Smooth muscle cell (in vitro differentiated cells): ENCODE data around the gene CNPY1. TPM values are rescaled to one million over a fixed set of nuclear protein-coding genes. Genes with fewer than 3 reads are reported as not detected.

Experiments used
- DNase-seq: peaks from one replicate; lab custom pipeline; 2025; ENCODE audit not compliant: unreplicated experiment; lab: John Stamatoyannopoulos, UW
- H2AFZ ChIP-seq: fragments of 200-600 bp; sonication (generic); 2 replicates; pipeline ENCODE4 v1.6.0; 2016; ENCODE audit warnings: antibody characterized with exemption, low read depth, mild to moderate bottlenecking
- H3F3A ChIP-seq: fragments of 200-600 bp; sonication (generic); 2 replicates; pipeline ENCODE4 v1.6.0; 2017; ENCODE audit warnings: antibody characterized with exemption, low read depth
- H3K27ac ChIP-seq: fragments of 200-600 bp; sonication (generic); 2 replicates; pipeline ENCODE4 v1.5.1; 2016; ENCODE audit warnings: low read depth, mild to moderate bottlenecking
- H3K27me3 ChIP-seq: fragments of 200-600 bp; sonication (generic); 2 replicates; pipeline ENCODE4 v1.6.1; 2016; ENCODE audit warnings: low read depth, mild to moderate bottlenecking
- H3K36me3 ChIP-seq: fragments of 200-600 bp; sonication (generic); 2 replicates; pipeline ENCODE4 v1.5.1; 2016; ENCODE audit warnings: low read depth
- H3K4me1 ChIP-seq: fragments of 200-600 bp; sonication (generic); 2 replicates; pipeline ENCODE4 v1.5.1; 2016; ENCODE audit warnings: low read depth
- H3K4me2 ChIP-seq: fragments of 200-600 bp; sonication (generic); 2 replicates; pipeline ENCODE4 v1.6.0; 2016; ENCODE audit warnings: mild to moderate bottlenecking
- H3K4me3 ChIP-seq: fragments of 200-600 bp; sonication (generic); 2 replicates; pipeline ENCODE4 v1.5.1; 2016; ENCODE audit warnings: mild to moderate bottlenecking
- H3K79me2 ChIP-seq: fragments of 200-600 bp; sonication (generic); 2 replicates; pipeline ENCODE4 v1.6.0; 2016; ENCODE audit warnings: low read depth, mild to moderate bottlenecking
- H3K9ac ChIP-seq: fragments of 200-600 bp; sonication (generic); 2 replicates; pipeline ENCODE4 v1.6.0; 2016; ENCODE audit warnings: low read depth
- H3K9me3 ChIP-seq: fragments of 200-600 bp; sonication (generic); replicated peaks from 2 replicates; pipeline ENCODE4 v1.5.1; 2016; ENCODE audit warnings: low read depth
- H4K20me1 ChIP-seq: fragments of 200-600 bp; sonication (generic); 2 replicates; pipeline ENCODE4 v1.6.0; 2016; ENCODE audit warnings: low read depth
- WGBS: methylation state at CpG from one replicate; pipeline ENCODE4 v1.1.7; 2016; ENCODE audit warnings: low lambda C conversion rate; 5-methylcytosine and 5-hydroxymethylcytosine counted together
- polyA plus RNA-seq: library from polyadenylated mRNA; unstranded; fragments of >200 nt; fragmentation: Nextera tagmentation; extraction: Ambion mirVana; gene quantifications from 2 replicates; pipeline ENCODE4 v1.2.1, GENCODE V29; 2016
- total RNA-seq: library from RNA; depleted of rRNA; stranded (reverse); fragments of >200 nt; gene quantifications from 2 replicates; pipeline ENCODE4 v1.2.3, GENCODE V29; 2014
- TF ChIP-seq, protein P1 (sequence below): fragments of 200-600 bp; sonication (generic); IDR thresholded peaks from 2 replicates; pipeline ENCODE4 v1.5.1; 2017; ENCODE audit warnings: borderline replicate concordance, mild to moderate bottlenecking, antibody characterized with exemption; ENCODE audit not compliant: insufficient read depth, poor library complexity, severe bottlenecking

The CNPY1 gene
- total and polyA plus RNA-seq, 2 experiments from 2014 or later = 1.0 TPM; not detected in 1

DNA sequence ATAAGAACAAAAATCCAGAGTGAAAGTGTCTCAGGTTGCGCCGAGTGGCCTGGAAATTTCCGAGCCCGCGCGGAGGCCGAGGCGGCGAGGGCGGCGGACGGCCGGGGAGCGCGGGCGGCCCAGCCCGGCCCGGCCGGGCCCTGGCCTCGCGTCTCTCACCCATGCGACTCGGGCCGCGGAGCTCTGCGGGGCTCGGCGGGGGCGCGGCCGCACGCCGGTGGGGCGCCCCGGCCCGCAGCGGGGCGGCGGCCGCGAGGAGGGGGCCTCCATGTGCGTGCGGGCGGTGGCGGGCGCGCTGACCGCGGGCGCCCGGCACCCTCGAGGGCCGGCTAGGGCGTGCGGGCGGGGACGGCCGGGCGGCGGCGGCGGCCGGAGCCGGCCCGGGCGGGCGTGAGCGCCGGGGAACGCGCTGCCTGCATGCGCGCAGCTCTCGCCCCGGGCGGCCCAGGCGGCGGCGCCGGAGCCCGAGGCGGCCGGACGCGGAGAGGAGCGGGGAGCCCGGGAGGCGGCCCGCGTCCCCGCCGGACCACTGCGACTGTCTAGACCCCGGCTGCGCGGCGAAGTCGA lies 88.7 kb downstream of the CNPY1 start:
- no peak overlapping the region for H3K27ac ChIP-seq
- no peak overlapping the region for H3K9ac ChIP-seq
- TF ChIP-seq, protein P1, sequence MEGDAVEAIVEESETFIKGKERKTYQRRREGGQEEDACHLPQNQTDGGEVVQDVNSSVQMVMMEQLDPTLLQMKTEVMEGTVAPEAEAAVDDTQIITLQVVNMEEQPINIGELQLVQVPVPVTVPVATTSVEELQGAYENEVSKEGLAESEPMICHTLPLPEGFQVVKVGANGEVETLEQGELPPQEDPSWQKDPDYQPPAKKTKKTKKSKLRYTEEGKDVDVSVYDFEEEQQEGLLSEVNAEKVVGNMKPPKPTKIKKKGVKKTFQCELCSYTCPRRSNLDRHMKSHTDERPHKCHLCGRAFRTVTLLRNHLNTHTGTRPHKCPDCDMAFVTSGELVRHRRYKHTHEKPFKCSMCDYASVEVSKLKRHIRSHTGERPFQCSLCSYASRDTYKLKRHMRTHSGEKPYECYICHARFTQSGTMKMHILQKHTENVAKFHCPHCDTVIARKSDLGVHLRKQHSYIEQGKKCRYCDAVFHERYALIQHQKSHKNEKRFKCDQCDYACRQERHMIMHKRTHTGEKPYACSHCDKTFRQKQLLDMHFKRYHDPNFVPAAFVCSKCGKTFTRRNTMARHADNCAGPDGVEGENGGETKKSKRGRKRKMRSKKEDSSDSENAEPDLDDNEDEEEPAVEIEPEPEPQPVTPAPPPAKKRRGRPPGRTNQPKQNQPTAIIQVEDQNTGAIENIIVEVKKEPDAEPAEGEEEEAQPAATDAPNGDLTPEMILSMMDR = no peak
- H3K4me3 ChIP-seq = peak overlapping the region; percentile 55
- no peaks in the 10 kb centered on the region for H3K9me3 ChIP-seq
- no peaks in the 10 kb centered on the region for H4K20me1 ChIP-seq
- no peaks in the 10 kb centered on the region for H3F3A ChIP-seq
- H2AFZ ChIP-seq = no peak overlapping the region
- DNase-seq = no peak
- H3K4me1 ChIP-seq = no peaks in the 10 kb centered on the region
- WGBS = 1% methylated on average over 19 of the region's 98 CpGs
- H3K79me2 ChIP-seq = no peaks in the 10 kb centered on the region
- no peaks in the 10 kb centered on the region for H3K36me3 ChIP-seq
- peaks cover 96% of the 10 kb centered on the region for H3K27me3 ChIP-seq
- H3K4me2 ChIP-seq = peak overlapping the region; percentile 92

DNA sequence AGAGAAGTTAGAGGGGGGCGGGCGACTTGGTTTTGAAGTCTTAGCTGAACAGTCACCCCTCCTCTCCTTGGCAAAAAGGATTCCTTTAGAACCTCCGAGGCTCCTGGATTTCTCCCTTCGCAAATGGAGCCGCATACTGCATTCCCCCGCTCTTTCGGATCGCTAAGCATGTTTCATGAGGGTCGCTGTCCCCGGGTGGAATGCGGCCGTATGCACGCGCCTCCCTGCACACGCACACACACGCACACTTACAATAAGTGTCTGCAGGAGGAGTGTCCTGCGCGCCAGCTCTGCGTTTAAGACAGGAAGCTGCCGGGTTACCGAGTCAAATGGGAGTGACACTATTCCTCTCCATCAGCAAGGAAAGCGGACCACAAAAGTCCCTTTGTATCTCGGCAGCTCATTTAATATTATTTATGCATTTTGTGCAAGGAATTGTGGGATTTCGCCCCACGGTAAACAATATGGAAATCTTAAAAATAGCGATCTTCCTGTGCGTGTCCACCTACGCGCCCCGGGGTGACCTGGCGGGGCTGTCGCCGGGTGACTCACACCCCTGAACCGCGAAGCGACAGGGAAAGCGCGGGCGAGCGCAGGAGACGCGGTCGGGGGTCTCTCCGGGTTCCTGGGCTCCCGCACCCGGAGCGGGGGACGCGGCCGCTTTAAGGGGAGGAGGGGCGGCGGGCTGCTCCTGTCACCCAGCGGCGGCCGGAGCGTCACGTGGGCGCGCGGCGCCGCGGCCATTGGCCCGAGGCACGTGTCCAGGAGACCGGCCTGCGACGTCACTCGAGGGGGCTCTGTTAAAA lies 89.4 kb downstream of the CNPY1 start:
- Histone ChIP-seq H3K4me2 (peak overlapping the region; percentile 92), H2AFZ (peak overlapping the region; percentile 70), H3K4me3 (peak overlapping the region; percentile 55), H3K27me3 (peaks cover 96% of the 10 kb centered on the region), H3K36me3 (no peaks in the 10 kb centered on the region), H3K27ac (no peak overlapping the region), H3K9me3 (no peaks in the 10 kb centered on the region), H3F3A (no peaks in the 10 kb centered on the region), H3K4me1 (no peaks in the 10 kb centered on the region), H3K9ac (no peak overlapping the region), H4K20me1 (no peaks in the 10 kb centered on the region), H3K79me2 (no peaks in the 10 kb centered on the region)
- WGBS = 1% methylated on average over 69 of the region's 69 CpGs
- TF ChIP-seq, protein P1 = no peak
- no peak for DNase-seq

DNA sequence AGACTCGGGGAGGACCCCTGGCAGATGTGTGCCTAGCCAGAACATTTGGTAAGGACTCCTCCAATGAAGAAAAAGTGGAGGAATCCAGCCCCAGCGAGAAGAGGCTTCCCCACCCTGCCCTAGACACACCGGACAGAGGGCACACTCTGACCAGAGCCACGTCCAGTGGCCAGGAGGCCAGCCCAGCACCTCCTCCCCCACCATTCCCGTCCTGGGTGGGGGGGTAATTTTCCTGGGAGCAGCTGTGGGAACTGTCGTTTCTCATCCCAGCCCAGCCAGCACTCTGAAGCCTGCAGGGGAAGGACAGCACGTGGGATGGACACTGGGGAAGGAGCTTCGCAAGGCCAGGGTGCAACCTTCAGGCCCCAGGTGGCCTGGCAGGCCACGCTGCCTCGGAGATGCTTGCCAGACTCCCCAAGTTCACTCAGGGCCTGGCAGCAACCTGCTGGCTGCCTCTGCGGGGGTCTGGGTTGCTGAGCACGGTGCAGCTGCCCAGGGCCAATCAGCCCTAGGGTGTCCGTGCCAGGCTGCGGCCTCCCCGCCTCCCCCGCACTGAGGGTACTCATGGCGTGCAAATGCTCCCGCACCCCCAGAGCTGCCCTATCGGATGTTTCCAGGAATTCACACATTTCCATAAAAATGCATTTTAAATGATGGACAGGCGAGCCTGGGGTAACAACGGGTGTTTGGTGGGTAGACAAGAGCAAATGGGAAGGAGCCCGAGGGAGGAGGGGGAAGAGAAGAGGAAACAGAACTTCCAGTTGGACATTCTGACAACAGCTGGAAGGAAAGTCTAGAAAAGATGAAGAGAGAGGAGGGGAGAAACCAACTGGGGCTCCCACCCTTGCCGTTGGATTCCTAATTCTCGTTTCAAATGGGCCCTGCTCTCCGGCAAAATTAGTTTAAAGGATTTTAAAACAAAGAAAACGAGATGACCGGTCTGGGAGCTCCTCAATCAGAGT lies 90.3 kb downstream of the CNPY1 start:
- Histone ChIP-seq H3K79me2 (no peaks in the 10 kb centered on the region), H3K4me2 (peak overlapping the region; percentile 92), H3K4me3 (no peak overlapping the region), H3F3A (no peaks in the 10 kb centered on the region), H3K36me3 (no peaks in the 10 kb centered on the region), H3K27ac (no peak overlapping the region), H4K20me1 (no peaks in the 10 kb centered on the region), H3K9me3 (no peaks in the 10 kb centered on the region), H3K9ac (no peak overlapping the region), H2AFZ (no peak overlapping the region), H3K27me3 (peaks cover 96% of the 10 kb centered on the region), H3K4me1 (no peaks in the 10 kb centered on the region)
- TF ChIP-seq, protein P1 = no peak
- 6% methylated on average over 27 of the region's 27 CpGs for WGBS
- no peak for DNase-seq
